HG03060 (cell line): ENCODE measurements around the gene FBXO24.

Experiments
- ATAC-seq: cut with Tn5 transposase; IDR thresholded peaks from one replicate; pipeline ENCODE4 v1.9.1; 2021; ENCODE audit warnings: low read depth, moderate number of reproducible peaks; ENCODE audit not compliant: unreplicated experiment

FBXO24 gene

DNA sequence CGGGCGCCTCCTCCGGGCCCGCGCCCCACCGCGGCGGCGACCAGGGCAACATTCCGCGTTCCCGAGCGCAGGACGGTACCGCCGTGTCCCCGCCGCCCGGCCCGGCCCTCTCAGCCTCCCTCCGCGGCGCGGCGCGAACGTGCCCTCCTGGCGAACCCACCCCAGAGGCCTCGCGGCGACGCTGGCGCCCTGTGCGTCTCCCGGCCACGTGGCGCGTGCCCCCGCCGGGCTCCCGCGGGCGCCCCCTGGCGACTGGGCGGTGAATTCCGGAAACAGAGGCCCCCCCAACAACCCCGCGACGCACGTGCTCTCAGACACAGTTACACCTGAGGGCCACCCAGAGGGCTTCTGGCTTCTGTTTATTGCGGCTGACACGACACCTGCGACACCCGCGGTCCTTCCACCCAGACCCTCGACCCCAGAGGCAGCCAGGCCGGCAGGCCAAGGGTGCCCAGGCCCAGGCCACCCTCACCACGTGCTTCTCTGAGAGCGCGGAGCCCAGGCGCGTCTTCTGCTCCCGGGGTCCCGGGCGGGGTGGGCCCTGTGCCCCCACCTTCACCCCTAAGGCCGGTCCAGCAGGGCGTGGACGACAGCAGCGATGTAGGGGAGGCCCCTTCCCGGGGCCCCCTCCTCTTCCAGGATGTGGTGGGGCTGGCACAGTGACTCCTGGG is 12.3 kb upstream of the FBXO24 start, which contains the start of gene SAP25:
TSS of gene SAP25 (minus strand) at position 210 of the 671 bp plus-strand sequence. CDS start at position 52, 158 bp downstream.
- no peak for ATAC-seq

DNA sequence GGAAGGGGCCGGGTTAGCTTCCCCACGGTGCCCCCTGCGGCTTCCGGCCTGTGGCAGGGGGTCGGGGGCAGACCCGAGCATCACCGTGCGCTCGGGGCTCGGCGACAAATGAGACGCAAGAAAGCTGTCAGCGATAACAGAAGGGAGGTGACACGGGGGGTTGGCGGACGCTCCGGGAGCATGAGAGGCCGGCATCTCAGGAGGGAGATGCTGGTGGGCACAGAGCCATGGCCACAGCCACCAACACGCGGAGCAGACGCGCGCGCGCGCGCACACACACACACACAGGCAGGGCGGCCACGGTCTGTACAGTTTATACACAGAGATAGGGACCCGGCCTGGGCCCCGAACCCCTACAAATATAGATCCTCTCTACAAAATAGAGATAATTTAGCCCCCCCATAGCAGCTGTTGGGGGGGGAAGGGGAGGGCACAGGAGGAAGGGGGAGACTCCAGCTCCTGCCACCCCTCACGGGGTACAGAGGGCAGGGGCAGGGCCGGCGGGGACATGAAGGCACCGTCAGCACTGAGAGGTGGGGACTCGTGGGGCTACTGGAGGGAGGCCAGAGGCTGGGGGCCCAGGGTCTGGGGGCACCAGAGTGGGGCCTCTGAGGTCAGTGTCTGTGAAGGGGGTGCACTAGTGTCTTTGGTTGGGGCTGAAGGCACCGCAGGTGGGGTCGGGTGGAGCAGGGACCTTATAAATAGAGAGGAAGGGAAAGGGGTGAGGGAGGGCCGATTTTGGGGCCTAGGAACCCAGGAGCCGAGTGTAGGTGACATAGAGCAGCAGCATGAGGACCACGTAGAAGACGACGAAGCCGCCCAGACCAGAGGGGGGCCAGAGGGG is 11.5 kb upstream of the FBXO24 start:
- ATAC-seq, result no peak

DNA sequence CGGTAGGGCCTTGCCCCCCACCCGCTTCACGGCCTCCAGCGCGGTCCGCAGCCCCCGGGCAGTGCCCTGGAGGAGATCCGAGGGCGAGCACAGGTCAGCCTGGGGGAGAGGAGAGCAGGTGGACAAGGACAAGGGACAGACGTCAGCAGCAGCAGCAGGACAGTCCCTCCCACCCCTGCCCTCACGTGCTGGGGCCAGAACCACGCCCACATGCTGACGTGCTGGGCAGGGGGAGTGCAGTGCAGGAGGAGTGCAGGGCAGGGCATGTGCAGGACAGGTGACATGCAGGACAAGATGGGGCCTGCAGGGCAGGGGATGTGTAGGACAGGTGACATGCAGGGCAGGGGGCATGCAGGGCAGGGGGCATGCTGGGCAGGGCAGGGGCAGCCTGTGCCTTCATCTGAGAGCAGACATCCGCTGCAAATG is 10.9 kb upstream of the FBXO24 start:
- no peak for ATAC-seq

DNA sequence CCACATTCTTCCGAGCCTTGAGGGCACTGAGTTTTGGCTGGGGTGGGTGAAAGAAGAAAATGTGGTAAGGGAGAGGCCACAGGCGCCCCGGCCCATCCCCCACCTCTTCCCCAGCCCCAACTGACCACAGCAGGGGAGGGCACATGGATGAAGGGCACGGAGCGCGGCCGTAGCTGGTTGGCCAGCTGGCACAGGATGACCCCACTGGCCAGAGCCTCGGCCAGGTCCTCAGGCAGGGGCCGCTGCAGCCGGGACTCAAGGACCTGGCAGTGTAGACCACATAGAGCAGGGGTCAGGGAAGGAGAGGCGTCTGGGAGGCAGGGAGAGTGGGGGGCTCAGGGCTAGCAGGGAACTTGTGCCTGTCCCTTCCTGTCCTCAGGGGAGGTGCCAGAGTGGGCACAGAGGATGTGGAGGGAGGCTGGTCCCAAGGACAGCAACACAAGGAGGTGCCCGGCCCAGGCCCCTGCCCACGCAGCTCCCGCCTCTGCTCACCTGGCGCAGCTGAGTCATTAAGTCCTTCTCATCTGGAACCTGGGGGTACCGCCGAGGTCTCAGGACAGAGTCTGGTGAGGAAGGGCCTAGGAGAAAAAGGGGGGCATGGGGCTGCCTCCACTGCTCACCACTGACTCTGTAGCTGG is 10.3 kb upstream of the FBXO24 start:
- ATAC-seq, result no peak

DNA sequence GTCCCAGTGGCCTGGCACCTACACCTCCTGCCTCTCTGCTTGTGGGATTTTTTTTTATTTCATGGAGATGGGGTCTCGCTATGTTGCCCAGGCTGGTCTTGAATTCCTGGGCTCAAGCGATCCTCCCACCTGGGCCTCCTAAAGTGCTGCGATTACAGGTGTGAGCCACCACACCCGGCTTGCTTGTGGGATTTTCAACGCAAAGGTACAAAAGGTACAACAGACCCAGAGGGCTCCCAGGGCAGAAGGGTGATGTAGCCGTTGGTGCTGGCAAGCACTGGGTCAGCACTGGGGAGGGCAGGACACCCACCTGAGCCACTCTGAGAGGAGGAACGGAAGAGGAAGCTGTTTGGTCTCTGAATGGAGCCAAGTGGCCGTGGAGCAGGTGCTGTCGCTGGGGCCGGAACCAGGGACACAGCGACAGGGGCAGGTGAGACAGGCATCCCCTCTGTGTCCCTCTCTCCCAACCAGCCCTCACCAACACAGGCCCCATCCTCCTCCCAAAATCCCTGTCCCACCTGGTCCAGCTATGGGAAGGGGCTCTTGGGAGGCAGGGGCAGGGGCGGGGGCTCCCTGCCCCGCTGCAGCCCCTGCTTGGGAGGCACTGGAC is 9.6 kb upstream of the FBXO24 start:
- no peak for ATAC-seq

DNA sequence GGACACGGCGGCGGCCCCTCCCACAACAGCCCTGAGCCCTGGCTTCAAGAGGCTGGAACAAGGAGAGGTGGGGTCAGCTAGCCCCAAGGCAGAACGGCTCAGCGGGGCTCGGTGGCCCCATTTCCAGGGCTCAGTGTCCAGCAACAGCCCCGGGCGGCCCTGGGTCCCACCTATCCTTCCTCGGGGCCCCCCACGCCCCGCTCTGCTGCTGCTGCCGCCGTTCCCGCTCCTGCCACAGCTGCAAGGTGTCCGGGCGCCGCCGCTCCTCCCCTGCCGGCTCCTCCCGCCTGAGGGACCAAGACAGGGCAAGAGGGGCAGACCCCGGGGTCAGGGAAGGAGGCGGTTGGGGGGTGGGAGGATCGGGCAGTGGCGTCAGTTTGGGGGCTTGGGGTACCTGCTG is 9.0 kb upstream of the FBXO24 start:
- no peak for ATAC-seq

DNA sequence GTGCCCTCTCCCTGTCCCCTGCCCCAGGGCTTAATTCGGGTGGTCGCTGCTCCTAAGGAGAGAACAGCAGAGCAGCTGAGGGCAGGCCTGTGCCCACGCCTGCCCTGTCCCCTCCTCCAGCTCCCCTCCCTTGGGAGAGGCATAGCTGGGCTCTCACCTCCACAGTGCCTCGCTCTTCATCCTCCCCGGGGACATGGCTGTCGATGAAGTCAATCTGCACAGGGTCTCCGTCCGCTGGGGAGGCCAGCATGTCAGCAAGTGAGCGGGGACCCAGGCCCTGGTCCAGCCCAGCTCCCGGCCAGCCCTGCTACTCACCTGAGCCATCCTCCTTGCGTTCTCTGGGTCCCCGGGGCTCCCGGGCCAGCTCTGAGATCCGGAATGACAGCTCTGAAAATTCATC is 8.6 kb upstream of the FBXO24 start:
- no peak for ATAC-seq

DNA sequence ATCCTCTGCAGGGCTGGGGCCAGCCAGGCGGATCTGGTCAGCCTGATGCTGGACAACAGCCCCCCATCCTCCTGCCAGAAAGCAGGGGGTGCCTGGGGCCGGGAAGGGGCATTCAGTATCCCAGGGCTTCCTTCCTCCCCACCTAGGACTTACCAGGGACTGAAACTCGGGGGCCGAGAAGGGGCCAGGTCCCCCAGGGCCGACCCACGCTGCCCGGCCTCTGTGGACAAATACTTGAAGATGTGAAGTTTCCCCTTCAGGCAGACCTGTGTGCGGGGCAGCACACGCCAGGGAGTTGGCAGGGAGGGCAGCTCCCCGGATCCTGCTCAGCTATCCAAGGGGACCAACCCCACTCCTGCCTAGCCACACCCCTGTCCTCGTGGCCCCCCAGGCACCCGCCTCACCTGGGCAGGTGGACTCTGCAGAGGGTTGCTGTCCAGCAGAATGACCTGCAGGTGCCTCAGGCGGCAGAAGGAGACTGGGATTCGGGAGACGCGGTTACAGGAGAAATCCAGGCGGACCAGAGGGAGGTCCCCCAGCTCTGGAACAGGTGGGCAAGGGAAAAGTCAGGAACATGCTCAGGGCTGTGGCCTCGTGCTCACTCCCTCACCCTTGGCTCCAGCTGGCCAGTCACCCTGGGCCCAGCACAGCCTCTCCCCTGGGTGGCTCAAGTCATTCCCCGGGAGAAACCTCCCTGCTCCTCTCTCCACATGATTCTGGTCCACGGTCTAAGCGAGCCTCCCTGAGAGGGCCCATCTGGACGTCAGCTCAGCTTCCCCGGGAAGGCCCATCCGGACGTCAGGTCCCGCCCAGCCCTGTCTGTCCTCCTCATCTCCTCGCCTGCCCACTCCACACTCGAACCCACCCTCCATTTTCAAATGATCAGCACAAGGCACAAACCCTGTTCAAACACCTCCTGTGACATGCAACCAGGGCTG is 7.6 kb upstream of the FBXO24 start:
- ATAC-seq, result no peak

DNA sequence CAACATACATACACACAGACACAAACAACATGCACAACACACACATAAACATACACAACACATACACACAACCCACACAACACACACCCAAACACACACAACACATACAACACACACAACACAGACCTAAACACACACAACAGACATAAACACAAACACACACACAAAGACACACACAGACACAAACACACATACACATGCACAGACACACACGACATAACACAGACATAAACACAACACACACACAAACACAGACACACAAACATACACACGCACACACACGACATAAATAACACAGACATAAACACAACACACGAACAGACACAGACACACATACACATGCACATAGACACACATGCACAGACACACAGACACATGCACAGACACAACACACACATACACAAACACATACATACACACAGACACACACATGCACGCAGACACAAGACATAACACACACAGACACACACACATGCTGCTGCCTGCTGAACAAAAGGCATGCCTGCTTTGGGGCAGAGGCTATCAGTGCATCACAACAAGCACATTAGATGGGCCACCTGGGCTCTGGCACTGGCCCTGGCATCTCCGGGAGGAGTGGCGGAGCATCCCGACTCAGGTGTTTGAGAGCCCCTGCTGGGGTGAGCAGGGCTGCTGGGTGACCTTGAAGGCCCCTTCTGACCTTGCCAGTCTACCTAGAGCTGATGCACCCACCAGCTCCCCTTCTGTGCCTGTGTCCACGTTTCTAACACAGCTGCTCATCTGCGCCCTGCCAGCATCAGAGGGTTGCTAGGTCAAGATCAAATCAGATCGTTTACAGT is 5.5 kb upstream of the FBXO24 start:
- no peak for ATAC-seq

DNA sequence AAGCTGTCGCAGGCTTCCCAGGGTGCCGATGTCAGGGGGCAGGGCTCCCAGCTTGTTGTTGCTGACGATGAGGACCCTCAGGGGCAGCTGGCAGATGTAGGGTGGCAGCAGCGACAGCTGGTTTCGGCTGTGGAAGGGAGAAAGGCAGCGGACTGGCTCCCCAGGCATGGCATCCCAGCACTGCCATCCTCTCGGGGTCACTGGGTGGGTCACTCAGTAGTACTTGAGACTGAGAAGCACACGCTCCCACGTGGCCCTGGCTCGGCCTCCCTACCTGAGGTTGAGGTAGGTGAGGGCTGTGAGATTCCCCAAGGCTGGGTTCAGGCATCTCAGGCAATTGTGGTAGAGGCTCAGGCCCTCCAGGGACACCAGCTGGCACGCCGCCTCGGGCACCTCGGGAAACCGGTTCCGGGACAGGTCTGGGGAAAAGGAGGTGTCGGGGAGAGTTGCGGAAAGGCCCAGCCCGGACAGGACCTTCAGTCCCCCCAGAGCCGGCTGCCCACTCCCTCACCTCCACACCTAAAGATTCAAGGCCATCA is 4.0 kb upstream of the FBXO24 start:
- ATAC-seq, result no peak

DNA sequence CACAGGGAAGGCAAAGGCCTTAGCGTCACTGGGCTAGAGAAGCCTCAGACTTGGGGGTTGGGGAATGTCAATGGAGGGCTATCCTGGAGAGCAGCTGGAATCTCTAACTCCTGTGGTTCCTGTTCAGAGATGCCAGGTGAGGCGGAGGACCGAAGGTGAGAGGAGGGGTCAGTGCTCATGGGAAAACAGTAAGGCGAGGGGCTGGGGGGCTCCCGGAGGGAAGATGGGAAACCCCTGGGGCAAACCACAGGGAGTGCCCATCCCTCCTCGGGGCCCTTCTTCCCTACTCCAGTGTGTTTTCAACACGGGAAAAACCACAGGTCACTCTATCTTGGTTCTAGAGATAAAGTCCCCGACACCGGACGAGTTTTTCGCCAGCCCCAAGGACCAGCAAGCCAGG is 3.5 kb upstream of the FBXO24 start:
- ATAC-seq, result no peak

DNA sequence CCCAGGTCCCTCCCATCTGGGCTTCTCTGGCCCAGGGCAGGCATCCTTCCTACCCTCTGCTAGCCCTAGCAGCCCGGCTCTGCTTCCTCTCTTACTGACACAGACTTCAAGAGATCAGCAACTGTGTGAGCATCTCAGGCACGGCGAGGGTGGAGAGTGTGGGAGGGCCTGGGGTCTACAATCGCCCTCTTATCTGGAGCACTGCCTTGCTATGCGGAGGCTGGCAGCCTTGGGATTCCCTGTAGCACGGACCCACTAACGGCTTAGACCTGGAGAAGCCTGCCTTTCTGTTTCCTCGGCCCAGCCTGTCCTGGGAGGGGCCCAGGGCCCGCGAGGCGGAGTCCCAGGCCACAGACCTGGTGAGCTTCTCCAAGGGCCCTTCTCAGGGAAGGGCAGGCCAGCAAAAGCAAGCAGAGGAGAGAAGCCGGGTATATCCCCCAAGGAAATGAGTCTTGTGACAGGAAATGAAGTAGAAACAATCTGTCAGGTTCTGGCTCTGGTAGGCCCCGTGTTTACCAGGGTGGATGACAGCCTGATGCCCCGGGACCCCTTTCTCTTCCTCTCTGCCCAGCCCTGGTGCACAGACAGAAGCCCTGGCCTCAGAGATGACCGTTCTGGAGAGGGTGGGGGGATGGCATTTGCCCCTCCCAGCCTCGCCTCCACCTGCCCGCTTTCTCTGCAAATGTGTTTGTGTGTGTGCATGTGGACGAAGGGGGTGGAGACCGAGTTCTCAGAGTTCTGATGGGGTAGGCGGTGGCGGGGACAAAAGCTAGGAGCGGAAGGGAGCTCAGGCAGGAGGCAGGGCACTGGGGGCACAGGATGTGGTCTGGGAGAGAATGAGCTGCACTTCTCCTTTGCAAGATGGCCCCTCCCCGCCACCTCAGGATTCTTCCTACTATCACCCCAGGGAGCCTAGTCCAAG is 2.7 kb upstream of the FBXO24 start:
- ATAC-seq, result no peak

DNA sequence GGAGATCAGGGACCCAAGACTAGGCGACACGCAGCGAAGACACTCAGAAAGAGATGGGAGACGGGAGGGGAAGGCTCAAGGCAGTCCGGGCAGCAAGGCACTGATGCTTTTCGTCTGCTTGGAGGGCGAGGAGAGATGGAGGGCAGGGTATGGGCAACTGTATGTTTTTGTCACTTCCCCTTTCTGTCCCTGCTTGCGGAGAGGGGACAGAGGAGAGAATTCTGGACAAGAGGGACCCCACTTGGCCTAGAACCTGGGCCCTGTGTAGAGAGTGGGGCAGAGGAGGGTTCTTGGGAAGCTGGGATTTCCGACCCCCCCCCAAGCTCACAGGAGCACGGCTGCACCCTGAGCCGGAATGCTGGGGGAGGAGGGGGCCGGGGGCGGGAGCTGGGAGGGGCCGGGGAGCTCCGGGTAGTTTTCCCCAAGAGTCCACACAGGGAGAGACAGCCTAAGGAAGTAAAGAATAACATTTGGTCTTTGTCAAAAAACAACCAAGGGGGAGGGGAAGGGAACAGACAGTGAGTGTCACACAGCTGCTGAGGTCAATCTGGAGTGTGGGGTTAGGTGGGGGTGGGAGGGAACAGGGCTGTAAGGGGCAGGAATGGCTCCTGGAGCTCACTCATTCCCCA is 2.0 kb upstream of the FBXO24 start:
- no peak for ATAC-seq

DNA sequence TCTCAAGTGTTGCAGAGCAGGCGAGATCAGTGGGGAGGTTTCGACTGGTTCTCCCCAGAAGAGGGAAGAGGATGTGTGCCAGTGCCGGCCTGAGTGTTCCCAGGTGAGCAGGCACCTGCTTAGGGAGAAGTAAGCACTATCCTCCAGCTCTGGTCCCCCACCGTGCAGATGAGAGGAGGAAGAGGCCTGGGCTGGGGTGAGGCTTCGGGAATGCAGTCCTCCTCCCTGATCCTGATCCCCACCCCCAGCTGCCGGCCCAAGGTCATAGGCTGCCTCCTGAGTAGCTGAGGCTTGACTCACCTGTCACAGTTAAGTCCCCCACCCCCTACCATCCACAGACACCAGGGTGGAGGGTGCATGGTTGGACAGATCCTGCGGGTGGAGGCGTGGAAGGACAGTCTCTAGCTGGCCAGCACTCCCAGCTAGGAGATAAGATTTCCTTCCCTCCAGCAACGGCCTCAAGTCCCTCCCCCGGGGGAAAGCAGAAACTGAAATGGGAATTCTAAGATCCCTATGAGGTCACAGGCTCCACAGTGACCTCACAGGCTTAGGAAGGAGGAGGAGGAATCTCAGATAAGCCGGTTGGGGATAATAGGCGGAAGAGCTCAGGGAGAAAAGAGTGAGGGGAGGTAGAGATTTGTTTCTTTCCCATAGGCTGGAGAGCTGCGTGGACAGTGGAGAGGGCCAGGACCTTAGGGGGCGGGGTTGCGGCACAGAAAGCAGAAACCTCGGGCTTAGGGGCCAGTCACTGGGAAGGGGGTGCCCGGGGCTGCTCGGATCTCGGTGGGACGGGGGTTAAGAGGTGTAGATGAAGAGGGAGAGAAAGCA is 1.2 kb upstream of the FBXO24 start:
- no peak for ATAC-seq

DNA sequence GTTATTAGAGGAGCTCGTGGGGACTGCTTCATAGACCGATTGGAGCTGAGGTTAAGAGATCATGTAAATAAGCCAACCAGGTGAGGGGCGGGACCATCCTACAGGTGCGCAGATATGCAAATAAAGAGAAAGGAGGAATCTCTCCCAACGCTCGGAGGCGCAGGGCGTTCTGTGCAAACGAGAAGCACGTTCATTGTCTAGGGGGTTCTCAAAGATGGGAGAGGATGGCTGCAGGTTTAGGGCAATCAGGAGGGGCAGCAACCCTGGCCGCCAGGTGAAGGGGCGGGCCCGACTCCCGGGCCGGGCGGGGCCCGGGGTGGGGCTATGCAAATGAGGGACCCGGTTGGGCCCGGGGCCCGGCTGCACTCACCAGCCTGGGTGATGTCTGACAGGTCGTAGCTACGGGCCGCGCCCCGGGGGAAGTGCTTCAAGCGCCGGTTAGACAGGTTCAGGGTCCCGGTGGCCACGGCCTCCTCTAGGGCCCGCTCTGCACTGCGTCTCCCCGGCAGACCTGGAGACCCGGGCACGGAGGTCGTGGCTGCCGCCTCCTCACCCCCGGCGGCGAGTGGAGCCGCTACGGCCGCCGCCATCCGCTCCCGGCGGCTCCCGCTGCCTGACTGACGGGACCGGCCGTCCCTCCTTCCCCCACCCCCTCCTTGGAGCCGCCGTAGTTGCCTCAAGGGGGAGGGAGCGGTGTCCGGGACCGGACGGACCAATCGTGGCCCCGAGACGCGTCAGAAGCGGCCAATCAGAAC is 440 bp upstream of the FBXO24 start, which contains the start of gene LRCH4:
TSS of gene LRCH4 (minus strand) at position 619 of the 755 bp plus-strand sequence. CDS start at position 590, 29 bp downstream.
- peak; percentile 18 for ATAC-seq

DNA sequence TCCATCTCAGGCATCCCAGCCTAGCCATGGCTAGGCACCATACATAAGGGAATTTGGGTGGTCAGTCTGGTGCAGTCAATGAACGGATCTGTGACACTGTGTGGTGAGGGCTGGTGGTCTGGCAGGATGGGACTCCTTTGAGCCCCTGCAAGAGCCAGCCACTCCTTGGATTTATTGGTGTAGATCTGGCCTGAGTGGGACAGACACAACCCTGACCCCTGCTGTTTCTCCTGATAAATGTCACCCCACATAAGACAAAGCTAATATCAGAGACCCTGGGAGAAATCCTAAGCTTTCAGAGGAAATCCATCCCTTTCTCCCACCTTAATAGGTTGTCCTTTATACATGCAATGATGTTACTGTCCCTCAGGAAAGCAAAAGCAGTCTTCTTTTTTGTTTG is 2.3 kb downstream of the FBXO24 start:
- no peak for ATAC-seq
